Esophagus squamous epithelium (tissue), 4 donors: Measurements from ENCODE around the gene RAD52.

Experiments
- CTCF ChIP-seq, 6 experiments: fragments of 450-650 bp in 4 of 6; fragments of 200-600 bp in 2 of 6; sonication (generic) in 2 of 6; IDR thresholded peaks; one replicate each; pipeline ENCODE4 v1.5.1; 2016 to 2019; ENCODE audit warnings: antibody characterized with exemption in 6 of 6, mild to moderate bottlenecking in 4 of 6, moderate library complexity in 4 of 6
- POLR2A ChIP-seq, 4 donors: fragments of 450-650 bp; IDR thresholded peaks; one replicate each; pipeline ENCODE4 v1.6.1; 2017; ENCODE audit warnings: antibody characterized with exemption in 4 of 4, mild to moderate bottlenecking in 4 of 4, moderate library complexity in 3 of 4

GRCh38 chr12:966724-967123, 17.2 kb upstream of the RAD52 start:
- TF ChIP-seq POLR2A (IDR thresholded peaks at IDR 0.05) (no peak), CTCF (IDR thresholded peaks at IDR 0.05) (no peak)
